Activated CD4-positive, alpha-beta T cell treated with anti-CD3 and anti-CD28 coated beads, Interleukin-2, amount 10 ng/mL, durations not matched to agents 7 days and 5 days (primary cell): ENCODE data around the gene SLC9A8. TPM values are rescaled to one million over a fixed set of nuclear protein-coding genes. Genes with fewer than 3 reads are reported as not detected.
"Not testable (repeated sequence)": the region's sequence is repeated elsewhere in the genome, so short reads cannot be mapped to it uniquely, and the experiment has no call there.

ENCODE experiments used
- CTCF ChIA-PET: fragments of 350-600 bp; sonication (Branson Sonifier 250); formaldehyde crosslinking; loops from one replicate; lab custom pipeline; 2021; ENCODE audit warnings: antibody characterized with exemption; lab: Charles Lee
- POLR2A ChIA-PET: fragments of 350-600 bp; sonication (Branson Sonifier 250); formaldehyde crosslinking; loops from one replicate; lab custom pipeline; 2021; ENCODE audit warnings: antibody characterized with exemption; lab: Charles Lee
- DNase-seq: peaks from one replicate; pipeline ENCODE4 v3.0.0-alpha.2; 2020
- H3K27ac Mint-ChIP-seq: one replicate; pipeline ENCODE4 v1.8.0; 2021; ENCODE audit warnings: mild to moderate bottlenecking, moderate library complexity, mixed read lengths
- H3K27me3 Mint-ChIP-seq: one replicate; pipeline ENCODE4 v1.8.0; 2021; ENCODE audit warnings: mixed read lengths
- H3K36me3 Mint-ChIP-seq: one replicate; pipeline ENCODE4 v1.8.0; 2021; ENCODE audit warnings: low read depth, mixed read lengths
- H3K4me1 Mint-ChIP-seq: one replicate; pipeline ENCODE4 v1.8.0; 2021; ENCODE audit warnings: mixed read lengths
- H3K4me3 Mint-ChIP-seq: one replicate; pipeline ENCODE4 v1.8.0; 2021; ENCODE audit warnings: mild to moderate bottlenecking, moderate library complexity, mixed read lengths
- H3K9me3 Mint-ChIP-seq: one replicate; pipeline ENCODE4 v1.8.0; 2021; ENCODE audit warnings: mixed read lengths
- total RNA-seq, 2 experiments: library from RNA; stranded (reverse); gene quantifications; one replicate each; pipeline ENCODE4 v1.2.3, GENCODE V29; 2021

SLC9A8 gene
- total RNA-seq, 2 experiments from 2014 or later: 21.4 to 23.1 TPM

DNA sequence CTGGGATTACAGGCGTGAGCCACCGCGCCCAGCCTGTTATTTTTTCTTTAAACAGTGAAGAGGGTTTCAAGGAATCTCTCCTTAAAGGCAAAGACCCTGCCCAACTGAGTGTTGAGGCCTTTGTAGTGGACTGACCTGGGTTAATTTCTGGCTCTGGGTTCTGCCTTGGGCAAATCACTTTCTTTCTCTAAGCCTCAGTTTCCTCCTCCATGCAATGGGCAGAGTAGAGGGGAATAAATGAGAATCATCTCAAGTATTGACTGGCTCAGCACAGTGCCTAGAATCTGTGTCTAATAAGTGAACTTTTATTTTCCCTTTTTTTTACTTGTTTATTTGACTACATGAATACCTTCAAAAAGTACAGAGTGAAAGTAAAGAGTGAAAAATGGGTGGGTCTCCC lies 31.0 kb upstream of the SLC9A8 start:
- ChIA-PET POLR2A (no interaction called here), CTCF (no interaction called here)
- Mint-ChIP-seq H3K4me3 (no peak overlapping the region), H3K4me1 (peaks cover 21% of the 10 kb centered on the region), H3K27me3 (peaks cover 23% of the 10 kb centered on the region), H3K36me3 (no peaks in the 10 kb centered on the region), H3K9me3 (no peaks in the 10 kb centered on the region), H3K27ac (no peak overlapping the region)
- no peak for DNase-seq

DNA sequence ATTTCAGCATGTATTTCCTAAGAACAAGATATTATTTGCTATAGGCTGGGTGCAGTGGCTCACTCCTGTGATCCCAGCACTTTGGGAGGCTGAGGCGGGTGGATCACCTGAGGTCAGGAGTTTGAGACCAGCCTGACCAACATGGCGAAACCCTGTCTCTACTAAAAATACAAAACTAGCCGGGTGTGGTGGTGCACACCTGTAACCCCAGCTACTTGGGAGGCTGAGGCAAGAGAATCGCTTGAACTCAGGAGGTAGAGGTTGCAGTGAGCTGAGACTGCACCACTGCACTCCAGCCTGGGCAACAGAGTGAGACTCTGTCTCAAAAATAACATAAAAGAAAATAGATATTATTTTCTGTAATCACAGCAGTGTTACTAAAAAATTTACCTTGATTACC lies 30.2 kb upstream of the SLC9A8 start:
- H3K9me3 Mint-ChIP-seq, DNase-seq, H3K27ac Mint-ChIP-seq, POLR2A ChIA-PET, H3K36me3 Mint-ChIP-seq, H3K4me3 Mint-ChIP-seq: not testable (repeated sequence)
- Mint-ChIP-seq H3K27me3 (peaks cover 17% of the 10 kb centered on the region), H3K4me1 (peaks cover 15% of the 10 kb centered on the region)
- CTCF ChIA-PET: interaction anchor here (1.1 kb wide), 1 partner anchor 11 kb away, joined by 3 read pairs; no protein-coding TSS in a partner anchor

DNA sequence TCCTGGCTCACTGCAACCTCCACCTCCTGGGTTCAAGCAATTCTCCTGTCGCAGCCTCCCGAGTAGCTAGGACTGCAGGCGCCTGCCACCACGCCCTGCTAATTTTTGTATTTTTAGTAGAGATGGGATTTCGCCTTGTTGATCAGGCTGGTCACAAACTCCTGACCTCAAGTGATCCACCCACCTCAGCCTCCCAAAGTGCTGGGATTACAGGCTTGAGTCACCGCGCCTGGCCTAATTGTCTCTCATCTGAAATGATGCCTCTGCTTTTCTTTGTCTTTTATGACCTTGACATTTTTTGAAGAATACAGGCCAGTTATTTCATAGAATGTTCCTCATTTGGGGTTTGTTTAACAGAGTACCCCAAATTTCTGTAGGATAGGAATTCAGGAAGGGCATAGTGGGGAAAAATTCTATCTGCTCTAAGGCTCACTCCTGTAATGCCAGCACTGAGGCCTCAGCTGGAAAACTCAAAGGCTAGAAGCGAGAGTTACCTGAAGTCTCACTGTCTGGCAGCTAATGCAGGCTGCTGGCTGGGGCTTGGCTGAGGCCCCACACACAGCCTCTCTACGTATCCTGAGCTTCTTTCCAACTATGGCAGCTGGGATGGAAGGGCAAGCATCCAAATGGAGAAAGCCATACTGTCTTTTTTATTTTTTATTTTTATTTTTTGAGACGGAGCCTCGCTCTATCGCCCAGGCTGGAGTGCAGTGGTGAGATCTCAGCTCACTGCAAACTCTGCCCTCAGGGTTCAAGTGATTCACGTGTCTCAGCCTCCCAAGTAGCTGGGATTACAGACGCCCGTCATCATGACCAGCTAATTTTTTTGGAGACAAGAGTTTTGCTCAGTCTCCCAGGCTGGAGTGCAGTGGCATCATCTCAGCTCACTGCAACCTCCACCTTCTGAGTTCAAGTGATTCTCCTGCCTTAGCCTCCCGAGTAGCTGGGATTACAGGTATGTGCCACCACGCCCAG lies 29.3 kb upstream of the SLC9A8 start:
- H3K36me3 Mint-ChIP-seq, H3K27ac Mint-ChIP-seq, H3K9me3 Mint-ChIP-seq, H3K4me3 Mint-ChIP-seq, DNase-seq: not testable (repeated sequence)
- Mint-ChIP-seq H3K27me3 (peaks cover 16% of the 10 kb centered on the region), H3K4me1 (peaks cover 15% of the 10 kb centered on the region)
- ChIA-PET POLR2A (interaction anchor here (0.7 kb wide), 1 partner anchor 8 kb away, joined by 3 read pairs; no protein-coding TSS in a partner anchor), CTCF (interaction anchor here (0.5 to 1.1 kb wide), 2 partner anchors 12 to 165 kb away, joined by 3 to 4 read pairs; no protein-coding TSS in a partner anchor)

DNA sequence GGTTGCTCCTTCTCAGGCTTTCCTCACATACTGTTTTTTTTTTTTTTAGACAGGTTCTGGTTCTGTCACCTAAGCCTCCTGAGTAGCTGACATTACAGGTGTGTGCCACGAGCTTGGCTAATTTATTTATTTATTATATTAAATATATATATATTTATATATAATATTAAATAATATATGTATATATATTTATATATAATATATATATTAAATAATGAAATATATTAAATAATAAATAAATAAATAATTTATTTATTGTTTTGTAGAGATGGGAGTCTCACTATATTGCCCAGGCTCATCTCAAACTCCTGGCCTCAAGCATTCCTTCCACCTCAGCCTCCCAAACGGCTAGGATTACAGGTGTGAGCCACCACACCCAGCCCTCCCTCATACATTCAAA lies 28.3 kb upstream of the SLC9A8 start:
- ChIA-PET POLR2A (no interaction called here), CTCF (no interaction called here)
- no peak overlapping the region for H3K4me3 Mint-ChIP-seq
- peaks cover 15% of the 10 kb centered on the region for H3K4me1 Mint-ChIP-seq
- no peak overlapping the region for H3K27ac Mint-ChIP-seq
- peaks cover 8% of the 10 kb centered on the region for H3K27me3 Mint-ChIP-seq
- H3K36me3 Mint-ChIP-seq: no peaks in the 10 kb centered on the region
- DNase-seq: no peak
- no peaks in the 10 kb centered on the region for H3K9me3 Mint-ChIP-seq

DNA sequence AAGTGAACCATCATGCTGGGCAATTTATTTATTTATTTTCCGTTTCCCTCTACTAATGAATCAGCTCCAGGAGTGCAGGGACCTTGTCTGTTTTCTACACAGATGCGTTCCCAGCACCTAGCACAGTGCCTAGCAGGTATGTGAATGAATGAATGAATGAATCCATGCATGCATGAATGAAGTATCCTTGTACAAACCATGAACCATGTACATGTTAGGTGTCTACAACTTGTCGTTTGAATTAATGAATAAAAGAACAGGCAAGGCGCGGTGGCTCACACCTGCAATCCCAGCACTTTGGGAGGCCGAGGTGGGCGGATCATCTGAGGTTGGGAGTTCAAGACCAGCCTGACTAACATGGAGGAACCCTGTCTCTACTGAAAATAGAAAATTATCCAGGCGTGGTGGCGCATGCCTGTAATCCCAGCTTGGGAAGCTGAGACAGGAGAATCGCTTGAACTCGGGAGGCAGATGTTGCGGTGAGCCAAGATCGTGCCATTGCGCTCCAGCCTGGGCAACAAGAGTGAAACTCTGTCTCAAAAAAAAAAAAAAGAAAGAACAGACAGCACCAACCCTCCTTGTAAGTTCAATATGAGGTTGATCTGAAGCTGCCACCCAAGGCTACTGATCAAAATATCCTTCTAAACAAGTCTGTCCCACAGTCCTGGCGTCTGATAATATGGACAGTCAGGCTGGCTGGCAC lies 27.3 kb upstream of the SLC9A8 start:
- DNase-seq: no peak
- CTCF ChIA-PET: interaction anchor here (1.0 to 1.1 kb wide), 2 partner anchors 13 kb away, joined by 3 read pairs; no protein-coding TSS in a partner anchor
- POLR2A ChIA-PET: no interaction called here
- Mint-ChIP-seq H3K4me1 (peaks cover 15% of the 10 kb centered on the region), H3K9me3 (no peaks in the 10 kb centered on the region), H3K27ac (no peak overlapping the region), H3K27me3 (peaks cover 8% of the 10 kb centered on the region), H3K4me3 (no peak overlapping the region), H3K36me3 (no peaks in the 10 kb centered on the region)

DNA sequence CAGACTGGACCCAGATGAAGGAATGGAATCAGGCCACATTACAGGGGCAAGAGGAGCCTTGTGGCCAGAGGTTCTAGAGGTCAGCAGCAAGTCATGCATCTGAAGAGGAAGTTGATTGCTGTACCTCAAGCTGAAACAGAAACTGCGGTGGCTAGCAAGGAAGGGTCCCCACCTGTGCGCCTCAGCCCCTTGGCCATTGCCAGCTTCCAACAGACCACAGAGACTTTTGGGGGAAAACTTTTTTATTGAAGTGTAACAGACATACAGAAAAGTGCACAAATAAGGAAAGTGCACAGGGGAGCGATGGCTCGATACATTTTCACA lies 26.8 kb upstream of the SLC9A8 start:
- Mint-ChIP-seq H3K4me3 (no peak overlapping the region), H3K4me1 (peaks cover 15% of the 10 kb centered on the region), H3K9me3 (no peaks in the 10 kb centered on the region), H3K27me3 (peaks cover 8% of the 10 kb centered on the region), H3K27ac (no peak overlapping the region), H3K36me3 (no peaks in the 10 kb centered on the region)
- no peak for DNase-seq
- CTCF ChIA-PET: interaction anchor here (1.0 to 1.1 kb wide), 2 partner anchors 13 to 14 kb away, joined by 3 read pairs; no protein-coding TSS in a partner anchor
- POLR2A ChIA-PET: interaction anchor here (0.6 kb wide), 1 partner anchor 10 kb away, joined by 5 read pairs; no protein-coding TSS in a partner anchor

DNA sequence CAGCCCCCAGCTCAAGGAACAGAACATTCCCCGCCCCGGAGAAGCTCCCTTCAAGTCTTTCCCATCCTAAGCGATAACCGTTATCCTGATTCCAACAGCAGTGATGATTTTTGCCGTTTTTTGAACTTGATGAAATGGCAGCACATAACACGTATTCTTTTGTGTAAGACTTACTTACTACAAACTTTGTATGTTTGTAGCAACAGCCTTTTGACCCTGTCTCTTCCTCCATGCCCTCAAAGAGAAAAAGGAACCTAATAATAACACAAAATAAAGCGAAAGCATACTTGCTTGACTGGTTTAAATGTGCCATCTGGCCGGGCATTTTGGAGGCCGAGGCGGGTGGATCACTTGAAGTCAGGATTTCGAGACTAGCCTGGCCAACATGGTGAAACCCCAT lies 26.4 kb upstream of the SLC9A8 start:
- peaks cover 12% of the 10 kb centered on the region for H3K27me3 Mint-ChIP-seq
- POLR2A ChIA-PET: interaction anchor here (0.6 kb wide), 1 partner anchor 10 kb away, joined by 5 read pairs; no protein-coding TSS in a partner anchor
- H3K36me3 Mint-ChIP-seq: no peaks in the 10 kb centered on the region

DNA sequence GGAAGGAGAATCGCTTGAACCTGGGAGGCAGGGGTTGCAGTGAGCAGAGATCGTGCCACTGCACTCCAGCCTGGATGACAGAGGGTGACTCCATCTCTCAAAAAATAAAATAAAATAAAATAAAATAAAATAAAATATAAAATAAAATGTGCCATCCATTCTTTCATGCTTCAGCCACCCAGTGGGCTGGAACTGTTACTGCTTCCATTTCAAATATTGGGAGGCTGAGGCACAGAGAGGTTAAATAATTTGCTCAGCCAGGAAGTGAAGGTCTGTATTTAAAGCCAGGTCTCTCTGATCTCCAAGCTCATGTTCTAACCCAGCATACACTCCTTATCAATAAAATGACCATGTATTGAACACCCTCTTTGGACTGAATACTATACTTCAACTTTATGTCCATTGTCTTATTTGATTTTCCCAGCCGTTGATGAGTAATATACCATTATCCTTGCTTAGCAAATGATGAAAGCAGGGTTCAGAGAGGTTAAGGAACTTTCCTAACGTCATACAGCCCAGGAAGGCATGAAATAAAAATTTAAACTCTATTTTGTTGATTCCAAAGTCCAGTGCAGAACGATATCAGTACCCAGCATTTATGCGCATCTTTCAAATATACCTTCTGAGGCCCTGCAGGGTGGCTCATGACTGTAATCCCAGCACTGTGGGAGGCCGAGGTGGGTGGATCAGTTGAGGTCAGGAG lies 25.8 kb upstream of the SLC9A8 start:
- Mint-ChIP-seq H3K27me3 (peaks cover 15% of the 10 kb centered on the region), H3K9me3 (no peaks in the 10 kb centered on the region), H3K27ac (no peak overlapping the region), H3K36me3 (no peaks in the 10 kb centered on the region), H3K4me3 (no peak overlapping the region), H3K4me1 (peaks cover 12% of the 10 kb centered on the region)
- ChIA-PET CTCF (interaction anchor here (1.0 kb wide), 1 partner anchor 15 kb away, joined by 3 read pairs; no protein-coding TSS in a partner anchor), POLR2A (interaction anchor here (0.6 kb wide), 1 partner anchor 11 kb away, joined by 5 read pairs; no protein-coding TSS in a partner anchor)
- no peak for DNase-seq

More for the DNA sequence above, 26.4 kb upstream of the SLC9A8 start:
- no peaks in the 10 kb centered on the region for H3K9me3 Mint-ChIP-seq
- H3K4me3 Mint-ChIP-seq: no peak overlapping the region
- peaks cover 15% of the 10 kb centered on the region for H3K4me1 Mint-ChIP-seq
- CTCF ChIA-PET: interaction anchor here (1.0 to 1.1 kb wide), 2 partner anchors 12 to 14 kb away, joined by 3 read pairs; no protein-coding TSS in a partner anchor
- no peak overlapping the region for H3K27ac Mint-ChIP-seq
- DNase-seq: no peak

DNA sequence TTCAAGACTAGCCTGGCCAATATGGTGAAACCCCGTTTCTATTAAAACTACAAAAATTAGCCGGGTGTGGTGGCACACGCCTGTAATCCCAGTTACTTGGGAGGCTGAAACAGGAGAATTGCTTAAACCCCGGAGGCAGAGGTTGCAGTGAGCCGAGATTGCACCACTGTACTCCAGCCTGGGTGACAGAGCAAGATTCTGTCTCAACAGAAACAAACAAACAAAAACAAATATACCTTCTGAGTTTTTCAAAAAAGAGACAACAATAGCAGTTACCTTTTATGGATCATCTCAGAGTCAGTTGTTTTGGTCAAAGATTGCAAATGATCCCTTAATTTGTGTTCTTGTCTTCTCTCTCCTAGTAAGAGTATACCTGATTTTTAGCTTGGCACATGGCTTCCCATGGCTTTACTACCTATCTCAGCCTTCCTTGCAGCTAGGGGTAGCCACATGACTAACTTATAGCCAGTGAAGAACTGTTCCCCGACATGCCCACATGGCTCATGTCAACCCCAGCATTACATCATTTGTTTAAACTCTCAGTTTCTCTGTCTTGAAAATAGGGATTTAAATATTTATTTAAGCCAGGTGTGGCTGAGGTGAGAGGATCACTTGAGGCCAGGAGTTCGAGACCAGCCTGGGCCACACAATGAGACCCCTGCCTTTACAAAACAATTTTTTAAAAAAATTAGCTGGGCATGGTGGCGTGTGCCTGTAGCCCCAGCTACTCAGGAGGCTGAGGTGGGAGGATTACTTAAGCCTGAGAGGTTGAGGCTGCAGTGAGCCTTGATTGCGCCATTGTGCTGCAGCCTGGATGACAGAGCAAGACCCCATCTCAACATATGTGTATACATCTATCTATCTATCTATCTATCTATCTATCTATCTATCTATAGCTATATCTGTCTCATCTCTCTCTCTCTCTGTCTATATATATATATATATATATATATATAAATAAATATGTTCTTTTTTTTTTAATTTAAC lies 25.0 kb upstream of the SLC9A8 start:
- H3K27ac Mint-ChIP-seq: no peak overlapping the region
- DNase-seq: no peak
- H3K27me3 Mint-ChIP-seq: peaks cover 22% of the 10 kb centered on the region
- ChIA-PET POLR2A (no interaction called here), CTCF (interaction anchor here (1.7 kb wide), 1 partner anchor 14 kb away, joined by 6 read pairs; no protein-coding TSS in a partner anchor)
- no peaks in the 10 kb centered on the region for H3K36me3 Mint-ChIP-seq
- no peaks in the 10 kb centered on the region for H3K9me3 Mint-ChIP-seq
- H3K4me3 Mint-ChIP-seq: no peak overlapping the region
- peaks cover 8% of the 10 kb centered on the region for H3K4me1 Mint-ChIP-seq

DNA sequence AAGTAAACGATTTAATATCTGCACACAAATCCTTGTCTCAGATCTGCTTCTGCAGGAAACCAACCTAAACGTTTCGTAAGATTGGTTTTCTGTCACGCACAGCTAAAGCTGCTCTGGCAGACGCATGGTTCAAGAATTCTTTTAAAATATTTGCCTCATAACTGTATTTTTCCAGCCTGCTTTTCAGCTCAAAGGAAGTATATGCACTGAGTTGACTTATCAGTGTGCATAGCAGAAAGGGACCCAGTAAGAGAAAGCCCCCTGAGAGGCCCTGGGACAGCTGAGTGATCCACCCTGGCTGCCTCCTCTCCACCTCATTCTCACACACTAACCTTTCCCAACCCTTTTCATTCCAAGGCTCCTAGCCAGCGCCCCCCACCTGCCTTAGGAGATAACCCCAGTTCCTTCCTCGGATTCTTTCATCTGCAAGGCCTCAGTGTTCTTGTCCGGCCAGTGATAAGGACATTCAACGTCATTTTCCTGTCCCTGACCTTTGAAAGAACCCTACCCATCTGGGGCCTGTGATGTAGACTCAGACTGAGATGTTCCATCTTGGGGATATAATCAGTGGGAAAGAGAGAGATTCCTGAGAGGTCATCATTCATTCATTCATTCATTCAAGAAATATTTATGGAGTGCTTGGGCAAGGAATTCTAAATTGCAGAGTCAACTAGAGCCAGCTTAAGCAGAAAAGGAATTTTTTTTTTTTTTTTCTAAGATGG lies 22.4 kb upstream of the SLC9A8 start:
- Mint-ChIP-seq H3K27me3 (peaks cover 18% of the 10 kb centered on the region), H3K4me3 (no peak overlapping the region)
- CTCF ChIA-PET: interaction anchor here (0.5 to 1.7 kb wide), 3 partner anchors 8 to 1003 kb away, joined by 3 read pairs; no protein-coding TSS in a partner anchor

DNA sequence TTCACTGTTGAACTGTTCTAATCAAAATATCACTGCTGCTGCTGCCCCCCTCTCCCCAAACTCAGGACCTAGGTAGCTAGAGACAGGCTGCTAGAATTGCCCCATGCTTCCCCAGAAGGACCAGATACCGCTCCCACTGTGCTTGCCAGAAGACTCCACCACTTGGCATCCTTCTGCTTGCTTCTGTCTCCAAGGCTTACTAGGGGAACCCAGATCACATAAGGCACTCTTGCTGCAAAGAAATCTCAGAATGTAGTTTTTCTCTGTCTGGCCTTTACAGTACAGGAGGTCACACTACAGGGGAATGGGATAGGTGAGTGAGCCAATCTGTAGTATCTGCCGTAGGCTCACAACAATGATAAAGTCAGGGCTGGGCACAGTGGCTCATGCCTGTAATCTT lies 21.5 kb upstream of the SLC9A8 start:
- no peak overlapping the region for H3K27ac Mint-ChIP-seq
- POLR2A ChIA-PET: interaction anchor here (0.6 kb wide), 1 partner anchor 21 kb away, joined by 3 read pairs; no protein-coding TSS in a partner anchor
- H3K27me3 Mint-ChIP-seq: peaks cover 18% of the 10 kb centered on the region
- no peak overlapping the region for H3K4me3 Mint-ChIP-seq
- H3K4me1 Mint-ChIP-seq: peaks cover 17% of the 10 kb centered on the region
- H3K9me3 Mint-ChIP-seq: no peaks in the 10 kb centered on the region
- DNase-seq: no peak
- CTCF ChIA-PET: interaction anchor here (1.1 to 1.7 kb wide), 2 partner anchors 12 to 180 kb away, joined by 3 to 4 read pairs; no protein-coding TSS in a partner anchor
- H3K36me3 Mint-ChIP-seq: no peaks in the 10 kb centered on the region

More for the DNA sequence above, 22.4 kb upstream of the SLC9A8 start:
- H3K4me1 Mint-ChIP-seq: peaks cover 23% of the 10 kb centered on the region
- POLR2A ChIA-PET: no interaction called here
- no peaks in the 10 kb centered on the region for H3K9me3 Mint-ChIP-seq
- no peaks in the 10 kb centered on the region for H3K36me3 Mint-ChIP-seq
- no peak for DNase-seq
- H3K27ac Mint-ChIP-seq: no peak overlapping the region
